ENCODE results near the gene CMTM8.

The CMTM8 gene

GRCh38 chr3:32305361-32305876 lies 66.9 kb downstream of the CMTM8 start:
- no peak for DNase-seq (ENCODE audit: low read depth in 4 of 4, low spot score in 1 of 4)

- DNase-seq (ENCODE audit: low read depth in 4 of 4, low spot score in 1 of 4): no peak
Measured at GRCh38 chr3:32306072-32306471, 67.6 kb downstream of the CMTM8 start.

- no peak for DNase-seq (ENCODE audit: low read depth in 4 of 4, low spot score in 1 of 4)
Measured at GRCh38 chr3:32307591-32307990, 69.1 kb downstream of the CMTM8 start.

DNA sequence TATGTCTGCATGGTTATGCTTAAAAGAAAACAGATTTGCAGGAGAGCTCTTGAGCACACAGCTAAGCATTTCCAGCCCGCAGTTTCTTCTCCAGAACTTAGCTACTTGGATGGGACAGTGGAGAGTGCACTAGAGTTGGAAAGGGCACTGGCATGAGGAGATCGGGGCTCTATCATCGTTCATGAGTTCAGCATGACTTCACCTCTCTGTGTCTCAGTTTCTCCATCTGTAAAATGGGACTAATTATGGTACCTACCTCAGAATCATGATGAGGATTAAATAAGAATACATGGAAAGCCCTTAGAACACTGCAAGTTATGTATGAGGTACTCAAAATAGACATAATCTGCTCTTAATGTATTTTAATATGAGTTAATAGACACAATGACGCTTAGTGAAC lies 69.9 kb downstream of the CMTM8 start:
- no peak for DNase-seq (ENCODE audit: low read depth in 4 of 4, low spot score in 1 of 4)

DNA sequence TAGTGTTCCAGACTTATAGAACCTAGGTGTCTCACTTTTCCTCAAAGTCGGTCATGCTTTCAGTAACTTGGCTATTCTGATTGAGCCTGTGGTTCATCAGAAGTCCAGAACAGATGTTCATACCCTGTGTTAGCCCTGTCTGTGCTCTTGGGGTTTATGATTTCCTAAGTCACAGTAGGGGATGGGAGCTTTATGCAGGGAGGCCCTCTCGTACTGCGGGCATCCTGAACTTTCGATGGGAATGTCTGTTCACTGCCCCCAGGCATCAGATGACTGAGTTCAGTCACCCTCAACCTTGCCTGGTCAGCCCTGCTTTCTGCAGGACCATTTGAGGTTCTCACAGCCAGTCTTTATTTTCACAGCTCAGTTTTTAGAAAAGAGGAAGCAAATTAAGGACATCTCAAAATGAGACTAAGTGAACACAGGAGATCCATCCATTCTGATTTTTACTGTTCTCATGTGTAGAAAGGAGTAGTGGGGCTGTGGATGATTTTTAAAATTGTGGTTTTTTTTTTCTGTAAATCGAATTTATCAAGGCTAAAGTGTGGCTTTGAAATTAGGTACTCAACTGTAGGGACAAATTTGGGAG lies 71.3 kb downstream of the CMTM8 start:
- no peak for DNase-seq (ENCODE audit: low read depth in 4 of 4, low spot score in 1 of 4)

- no peak for DNase-seq (ENCODE audit: low read depth in 4 of 4, low spot score in 1 of 4)
Measured at GRCh38 chr3:32310336-32310735, 71.9 kb downstream of the CMTM8 start.

DNA sequence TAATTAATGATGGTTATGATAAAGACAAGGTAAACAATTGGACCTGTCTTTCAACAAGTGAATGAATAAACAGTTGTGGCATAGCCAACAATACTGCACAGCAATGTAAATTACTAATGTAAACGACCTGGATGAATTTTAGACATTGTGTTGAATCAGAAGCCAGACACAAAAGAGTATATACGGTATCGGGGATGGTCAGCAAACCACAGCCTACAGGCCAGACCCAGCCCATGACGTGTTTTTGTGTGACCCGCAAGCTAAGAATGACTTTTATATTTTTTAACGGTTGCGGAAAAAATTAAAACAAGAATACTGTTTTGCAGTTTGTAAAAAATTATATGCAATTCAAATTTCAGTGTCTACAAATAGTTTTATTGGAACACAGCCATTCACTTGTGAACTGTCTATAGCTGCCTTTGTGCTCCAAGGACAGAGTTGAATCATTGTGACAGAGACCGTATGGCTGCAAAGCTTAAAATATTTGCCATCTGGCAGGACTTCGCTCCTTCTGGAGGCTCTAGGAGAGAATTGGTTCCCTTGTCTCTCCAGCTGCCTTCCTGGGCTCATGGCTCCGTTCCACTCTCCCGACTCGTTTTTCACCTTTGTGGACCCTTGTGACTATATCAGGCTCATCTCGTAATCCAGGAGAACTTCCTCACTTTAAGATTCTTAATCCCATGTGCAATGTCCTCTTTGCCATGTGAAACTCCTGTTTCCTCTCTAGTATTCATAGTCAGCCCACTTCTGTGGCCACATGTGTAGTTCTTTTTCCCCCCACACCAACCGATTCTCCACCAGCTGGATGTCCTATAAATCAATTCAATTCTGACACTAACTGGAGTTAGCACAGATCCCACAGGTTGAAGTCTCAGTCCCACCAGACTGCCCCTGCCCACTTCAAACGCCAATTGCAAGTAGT lies 72.7 kb downstream of the CMTM8 start:
- DNase-seq (ENCODE audit: low read depth in 4 of 4, low spot score in 1 of 4): no peak

DNA sequence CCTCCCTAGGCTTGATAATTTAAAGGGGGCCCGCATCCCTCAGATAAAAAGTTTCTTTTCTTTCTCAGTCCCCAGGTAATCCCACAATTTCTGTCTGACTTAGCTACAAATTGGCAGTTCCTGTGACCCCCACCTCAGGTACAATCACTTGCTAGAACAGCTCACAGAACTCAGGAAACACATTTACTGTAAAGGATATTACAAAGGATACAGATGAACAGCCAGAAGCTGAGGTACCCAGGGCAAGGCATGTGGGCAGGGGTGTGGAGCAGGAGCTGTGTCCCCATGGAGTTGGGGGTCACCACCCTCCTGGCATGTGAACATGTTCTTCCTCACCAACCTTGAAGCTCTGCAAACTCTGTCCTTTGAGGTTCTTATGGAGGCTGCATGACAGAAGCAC lies 73.8 kb downstream of the CMTM8 start:
- no peak for DNase-seq (ENCODE audit: low read depth in 4 of 4, low spot score in 1 of 4)

- DNase-seq (ENCODE audit: low read depth in 4 of 4, low spot score in 1 of 4): no peak
Measured at GRCh38 chr3:32313169-32313568, 74.7 kb downstream of the CMTM8 start.

DNA sequence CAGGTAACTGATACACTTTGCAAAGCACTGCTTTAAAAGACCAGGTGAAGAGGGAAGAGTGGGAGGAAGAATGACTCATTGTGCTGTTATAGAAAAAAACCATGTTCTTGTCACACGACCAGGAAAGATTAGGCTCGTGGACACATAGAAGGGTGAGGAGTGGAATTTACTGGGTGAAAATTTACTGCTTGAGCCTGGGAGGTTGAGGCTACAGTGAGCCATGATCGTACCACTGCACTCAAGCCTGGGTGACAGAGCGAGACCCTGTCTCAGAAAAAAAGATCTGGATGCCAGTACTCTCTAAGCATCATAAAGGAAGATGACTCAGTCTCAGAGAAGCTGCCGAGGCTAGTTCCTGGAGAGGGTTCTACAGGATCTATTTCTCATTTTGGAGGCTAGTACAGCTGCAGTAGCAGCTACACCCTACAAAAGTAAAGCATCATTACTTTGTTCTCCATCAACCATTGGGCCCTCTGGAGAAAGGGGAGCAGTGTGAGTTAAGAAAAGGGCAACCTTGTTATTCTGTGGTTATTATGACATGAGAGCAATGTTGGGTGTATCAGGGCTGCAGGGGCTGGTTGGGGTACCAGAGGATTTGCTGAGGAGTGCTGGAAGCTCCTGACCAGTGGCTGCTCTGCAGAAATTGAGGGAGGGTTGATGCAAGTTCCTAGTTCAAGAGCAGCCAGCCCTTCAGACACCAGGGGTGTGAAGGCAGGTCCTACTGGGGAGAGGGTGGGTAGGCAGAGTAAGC lies 75.4 kb downstream of the CMTM8 start:
- DNase-seq (ENCODE audit: low read depth in 4 of 4, low spot score in 1 of 4): peak in 1 of 4 experiments; percentile 16

DNA sequence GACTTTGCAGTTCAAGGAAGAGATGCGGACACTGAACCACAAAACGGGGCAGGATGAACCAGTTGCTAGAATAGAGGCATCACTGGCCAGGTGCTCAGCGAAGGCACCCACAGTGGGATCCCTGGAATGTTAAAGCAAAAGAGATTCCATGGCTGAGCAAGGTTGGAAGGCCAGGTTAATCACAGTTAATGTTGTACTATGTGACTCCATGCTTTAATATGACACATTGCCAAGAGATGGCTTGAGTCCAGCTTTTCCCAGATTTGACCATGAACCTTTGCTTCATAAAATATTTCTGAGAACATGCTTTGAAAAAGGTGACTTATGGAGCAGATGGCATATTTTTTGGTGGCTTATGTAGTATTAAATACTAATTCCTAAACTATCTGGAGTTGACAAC lies 77.0 kb downstream of the CMTM8 start:
- no peak for DNase-seq (ENCODE audit: low read depth in 4 of 4, low spot score in 1 of 4)

DNA sequence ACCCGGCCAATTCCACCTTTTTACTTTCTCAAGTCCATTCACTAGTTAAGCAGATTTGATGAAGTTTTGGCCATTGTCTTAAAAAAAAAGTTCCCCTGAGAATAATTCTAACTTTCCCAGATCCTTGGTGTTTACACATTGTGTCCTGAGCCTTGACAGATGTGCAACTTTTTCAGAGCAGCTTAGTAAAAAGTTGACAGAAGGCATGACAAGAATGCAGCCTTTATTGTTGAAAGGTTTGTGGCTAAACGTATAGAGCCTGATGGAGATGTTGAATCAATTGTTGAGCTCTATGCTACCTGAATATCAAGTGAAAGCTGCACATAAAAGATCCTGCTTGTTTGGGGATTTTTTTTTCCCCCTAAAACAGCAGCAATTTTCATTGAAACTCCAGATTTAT lies 77.8 kb downstream of the CMTM8 start:
- DNase-seq (ENCODE audit: low read depth in 4 of 4, low spot score in 1 of 4): no peak

DNA sequence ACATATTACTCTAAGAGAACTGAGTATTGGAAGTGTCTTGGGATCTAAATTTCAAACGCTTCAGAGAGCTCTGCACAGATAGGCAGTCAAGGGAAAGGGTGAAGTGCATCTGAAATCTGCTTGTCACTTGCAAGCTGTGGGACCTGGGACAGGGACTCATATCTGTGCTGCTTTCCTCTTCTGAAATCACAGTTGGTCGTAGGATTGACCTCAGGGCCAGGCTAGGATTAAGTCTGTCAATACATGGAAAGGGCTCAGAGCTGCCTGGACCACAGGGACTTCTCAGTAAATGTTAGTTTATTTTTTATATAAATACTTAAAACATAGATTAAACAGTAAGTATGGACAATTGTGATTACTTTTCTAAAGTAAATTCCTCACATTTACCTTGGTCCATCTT lies 78.5 kb downstream of the CMTM8 start:
- DNase-seq (ENCODE audit: low read depth in 4 of 4, low spot score in 1 of 4): no peak

DNA sequence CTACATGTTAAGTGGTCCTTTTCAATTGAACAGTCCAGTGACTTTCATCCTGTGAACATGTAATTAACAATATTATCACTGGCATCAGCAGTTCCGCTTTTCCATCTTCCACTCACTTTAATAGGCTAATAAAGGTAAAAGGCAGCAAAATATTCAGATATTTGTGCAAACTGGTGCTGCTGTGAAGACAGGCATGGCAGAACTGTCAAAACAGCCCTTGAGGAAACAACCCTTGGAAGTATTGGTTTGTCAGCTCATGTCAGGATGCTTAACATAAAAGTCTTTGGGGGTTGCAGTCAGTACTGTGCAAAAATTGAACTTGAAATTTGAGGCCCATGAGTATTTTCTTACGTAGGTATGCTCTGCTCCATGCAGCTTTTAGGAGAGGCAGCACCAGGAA lies 81.1 kb downstream of the CMTM8 start:
- no peak for DNase-seq (ENCODE audit: low read depth in 4 of 4, low spot score in 1 of 4)

DNA sequence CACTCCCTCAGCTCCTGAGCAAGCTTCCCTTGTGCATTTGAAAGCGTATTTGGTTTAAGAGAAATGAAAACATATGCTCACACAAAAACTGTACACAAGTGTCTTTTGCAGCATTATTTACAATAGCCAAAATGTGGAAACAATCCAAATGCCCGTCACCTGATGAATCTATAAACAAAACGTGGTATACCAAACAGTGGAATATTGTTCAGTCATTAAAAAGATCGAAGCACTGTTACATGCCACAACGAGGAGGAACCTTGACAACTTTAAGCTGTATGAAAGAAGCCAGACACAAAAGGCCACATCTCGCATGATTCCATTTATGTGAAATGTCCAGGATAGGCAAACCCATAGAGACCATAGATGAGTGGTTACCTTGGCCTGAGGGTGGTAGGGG lies 81.6 kb downstream of the CMTM8 start:
- no peak for DNase-seq (ENCODE audit: low read depth in 4 of 4, low spot score in 1 of 4)

GRCh38 chr3:32321095-32321790 lies 82.8 kb downstream of the CMTM8 start:
- no peak for DNase-seq (ENCODE audit: low read depth in 4 of 4, low spot score in 1 of 4)

GRCh38 chr3:32322311-32322710 lies 83.8 kb downstream of the CMTM8 start:
- DNase-seq (ENCODE audit: low read depth in 4 of 4, low spot score in 1 of 4): no peak

DNA sequence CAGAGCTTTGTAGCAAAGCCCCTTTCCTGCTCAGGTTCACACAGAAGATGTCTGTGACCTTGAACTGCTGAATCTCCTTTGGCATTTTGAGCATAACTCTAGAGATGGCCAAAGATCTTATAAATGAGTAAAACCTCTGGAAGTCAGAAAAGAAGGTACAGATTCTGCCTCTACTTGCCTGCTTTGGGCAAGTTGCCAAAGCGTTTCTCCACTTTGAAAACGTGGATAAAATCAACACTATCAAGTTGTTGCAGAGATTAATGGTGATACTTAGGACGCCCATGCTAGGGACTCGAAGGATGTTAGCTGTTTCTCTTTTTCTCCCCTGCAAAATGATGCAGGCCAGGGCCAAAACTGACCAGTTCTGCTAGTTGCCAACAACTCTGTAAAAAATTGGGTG lies 85.1 kb downstream of the CMTM8 start:
- DNase-seq (ENCODE audit: low read depth in 4 of 4, low spot score in 1 of 4): no peak

GRCh38 chr3:32325201-32325600 lies 86.7 kb downstream of the CMTM8 start:
- DNase-seq (ENCODE audit: low read depth in 4 of 4, low spot score in 1 of 4): no peak

- no peak for DNase-seq (ENCODE audit: low read depth in 4 of 4, low spot score in 1 of 4)
Measured at GRCh38 chr3:32325927-32326326, 87.4 kb downstream of the CMTM8 start.

GRCh38 chr3:32326795-32327194 lies 88.3 kb downstream of the CMTM8 start:
- no peak for DNase-seq (ENCODE audit: low read depth in 4 of 4, low spot score in 1 of 4)
